Measurements from ENCODE around the gene IFNA7.

- no peak for TF ChIP-seq CTCF (IDR thresholded peaks at IDR 0.05)
- TF ChIP-seq POLR2A (IDR thresholded peaks at IDR 0.05) = no peak
Observed at GRCh38 chr9:21233258-21233657, 31.3 kb upstream of the IFNA7 start.
